T-helper 17 cell (primary cell): Measurements from ENCODE around the gene MAP3K19. TPM values are rescaled to one million over a fixed set of nuclear protein-coding genes. Genes with fewer than 3 reads are reported as not detected.
"Not testable (repeated sequence)": the region's sequence is repeated elsewhere in the genome, so short reads cannot be mapped to it uniquely, and the experiment has no call there.

Experiments used
- ATAC-seq: fragments of 150-1000 bp; cut with Tn5 transposase; 2 replicates; pipeline ENCODE4 v1.10.0; 2021; ENCODE audit warnings: mild to moderate bottlenecking, moderate library complexity
- DNase-seq, 3 donors: peaks; one replicate each; pipeline versions ENCODE4 v3.0.0 to v3.0.0-alpha.2; 2020 to 2021
- H3K9me3 ChIP-seq: one replicate; pipeline ENCODE4 v1.7.0; 2013; ENCODE audit warnings: low read length, mild to moderate bottlenecking; ENCODE audit not compliant: control insufficient read depth, poor library complexity, severe bottlenecking
- H3K27ac Mint-ChIP-seq: one replicate; pipeline ENCODE4 v1.8.0; 2022; ENCODE audit warnings: mild to moderate bottlenecking, moderate library complexity, mixed read lengths
- H3K27me3 Mint-ChIP-seq: one replicate; pipeline ENCODE4 v1.8.0; 2022; ENCODE audit warnings: mixed read lengths
- H3K36me3 Mint-ChIP-seq: one replicate; pipeline ENCODE4 v1.8.0; 2022; ENCODE audit warnings: low read depth, mixed read lengths
- H3K4me1 Mint-ChIP-seq: one replicate; pipeline ENCODE4 v1.8.0; 2022; ENCODE audit warnings: mild to moderate bottlenecking, mixed read lengths
- H3K4me3 Mint-ChIP-seq: one replicate; pipeline ENCODE4 v1.8.0; 2022; ENCODE audit warnings: mild to moderate bottlenecking, moderate library complexity, mixed read lengths
- total RNA-seq, 4 donors: library from RNA in 2 of 4; stranded (reverse) in 2 of 4; gene quantifications; one replicate each; pipeline ENCODE4 v1.2.3 and lab custom pipeline; 2022 to 2026

Gene MAP3K19
- total RNA-seq, 2 donors from 2014 or later: not detected

DNA sequence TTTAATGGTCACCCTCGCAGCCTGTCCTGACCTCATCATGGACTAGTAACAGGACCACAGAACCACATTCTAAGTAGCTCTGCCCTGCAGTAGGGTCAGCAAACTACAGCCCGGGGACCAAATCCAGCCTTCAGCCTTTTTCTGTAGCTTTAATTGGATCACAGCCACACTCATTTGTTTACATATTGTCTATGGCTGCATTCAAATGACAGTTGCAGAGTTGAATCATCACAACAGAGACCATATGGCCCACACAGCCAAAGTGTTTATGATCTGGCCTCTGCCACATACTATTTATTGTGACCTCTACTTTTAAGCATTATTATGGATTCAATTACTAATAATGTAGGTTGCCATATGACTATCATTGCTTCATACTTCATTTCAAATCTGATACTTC is 47.7 kb downstream of the MAP3K19 start:
- Mint-ChIP-seq H3K4me1 (peaks cover 6% of the 10 kb centered on the region), H3K4me3 (no peak overlapping the region), H3K27ac (no peak overlapping the region), H3K36me3 (no peaks in the 10 kb centered on the region), H3K27me3 (peaks cover 8% of the 10 kb centered on the region)
- DNase-seq (no peak), ATAC-seq (no peak)
- no peaks in the 10 kb centered on the region for H3K9me3 ChIP-seq

DNA sequence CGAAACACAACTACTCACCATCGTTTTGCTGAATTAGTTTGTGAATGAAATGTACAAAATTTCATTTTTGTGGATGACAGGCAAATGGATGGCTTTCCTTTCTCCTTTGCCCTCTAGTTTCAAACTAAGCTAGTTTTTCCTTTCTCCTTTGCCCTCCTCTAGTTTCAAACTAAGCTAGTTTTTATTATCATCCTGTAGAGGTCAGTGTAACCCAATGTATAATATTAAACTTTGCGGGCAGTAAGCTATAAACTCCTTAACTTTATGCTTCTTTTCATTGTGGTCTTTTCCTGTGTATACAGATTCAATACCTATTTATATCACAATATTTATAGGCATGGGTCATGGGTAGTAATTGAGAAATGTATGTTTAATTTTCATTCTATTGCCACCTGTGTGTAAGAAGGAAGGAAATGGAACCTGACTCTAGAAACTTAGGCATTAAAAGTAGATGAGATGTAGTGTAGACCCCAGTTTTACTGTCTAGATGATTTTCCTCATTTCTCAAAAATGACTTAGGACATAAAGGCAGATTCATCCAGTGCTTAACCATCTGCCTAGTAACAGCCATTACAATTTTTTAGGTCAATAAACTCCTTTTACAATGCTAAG is 58.1 kb downstream of the MAP3K19 start:
- ATAC-seq (no peak), DNase-seq (no peak)
- H3K36me3 Mint-ChIP-seq: no peaks in the 10 kb centered on the region
- no peak overlapping the region for H3K27ac Mint-ChIP-seq
- H3K4me1 Mint-ChIP-seq: no peaks in the 10 kb centered on the region
- H3K4me3 Mint-ChIP-seq: no peak overlapping the region
- H3K27me3 Mint-ChIP-seq: peaks cover 24% of the 10 kb centered on the region
- no peaks in the 10 kb centered on the region for H3K9me3 ChIP-seq

DNA sequence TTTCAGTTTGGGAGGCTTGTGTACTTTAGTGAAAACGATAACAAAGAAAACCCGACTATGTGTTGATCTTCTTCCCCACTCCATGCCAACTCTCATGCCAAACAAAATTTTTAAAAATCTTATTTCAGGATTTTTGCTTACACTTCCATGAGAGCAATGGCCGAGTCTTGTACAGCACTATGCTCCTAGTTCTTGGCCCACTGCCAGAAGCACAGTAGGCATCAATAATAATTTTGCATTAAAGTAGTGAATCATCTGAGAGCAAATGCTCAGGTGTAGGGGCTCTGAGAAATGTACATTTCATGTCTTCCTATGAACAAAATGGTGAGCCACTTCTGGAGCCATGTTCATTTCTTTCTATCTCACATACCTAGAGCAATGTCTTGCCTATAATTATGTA is 62.2 kb downstream of the MAP3K19 start:
- H3K27me3 Mint-ChIP-seq: peaks cover 34% of the 10 kb centered on the region
- H3K27ac Mint-ChIP-seq: no peak overlapping the region
- H3K9me3 ChIP-seq: no peaks in the 10 kb centered on the region
- H3K4me3 Mint-ChIP-seq: no peak overlapping the region
- H3K36me3 Mint-ChIP-seq: no peaks in the 10 kb centered on the region
- no peak for ATAC-seq
- H3K4me1 Mint-ChIP-seq: no peaks in the 10 kb centered on the region
- no peak for DNase-seq

DNA sequence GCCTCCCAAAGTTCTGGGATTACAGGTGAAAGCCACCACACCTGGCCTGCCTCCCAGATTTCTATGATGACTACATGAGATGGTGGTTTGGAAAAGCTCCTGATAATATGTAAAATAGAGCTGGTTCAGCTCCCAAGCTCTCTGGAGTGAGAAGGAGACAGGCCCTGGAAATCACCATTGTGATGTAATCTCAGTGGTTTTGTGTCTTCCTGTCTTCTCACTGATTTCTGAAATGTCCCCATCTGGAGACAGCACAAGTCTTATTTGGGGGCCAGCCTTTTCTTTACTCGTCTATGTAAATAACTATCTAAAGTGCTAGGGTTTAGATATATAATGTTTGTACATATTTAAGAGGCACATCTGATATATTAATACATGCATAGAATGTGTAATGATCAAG is 64.6 kb downstream of the MAP3K19 start:
- no peaks in the 10 kb centered on the region for H3K9me3 ChIP-seq
- Mint-ChIP-seq H3K4me3 (no peak overlapping the region), H3K27me3 (peaks cover 37% of the 10 kb centered on the region), H3K36me3 (peaks cover 5% of the 10 kb centered on the region), H3K27ac (no peak overlapping the region), H3K4me1 (no peaks in the 10 kb centered on the region)
- DNase-seq (no peak), ATAC-seq (no peak)

DNA sequence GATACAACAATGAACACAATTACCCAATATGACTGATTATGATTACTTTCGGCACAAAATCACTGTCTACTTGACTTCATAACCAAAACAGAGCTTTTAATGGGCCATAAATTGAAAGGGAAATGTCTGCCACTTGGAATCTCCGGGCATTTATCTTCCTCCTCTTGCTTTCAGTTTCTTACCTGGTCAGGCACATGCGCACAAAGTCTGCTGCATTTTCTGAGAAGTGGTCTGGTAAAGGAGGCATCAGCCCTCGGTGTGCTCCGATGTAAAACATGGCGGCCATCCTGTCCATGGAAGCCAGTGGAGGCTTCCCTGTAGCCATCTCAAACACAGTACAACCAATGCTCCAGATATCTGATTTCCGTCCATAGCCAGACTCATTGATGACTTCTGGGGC is 66.6 kb downstream of the MAP3K19 start:
- DNase-seq (no peak), ATAC-seq (no peak)
- no peaks in the 10 kb centered on the region for H3K4me1 Mint-ChIP-seq
- H3K27me3 Mint-ChIP-seq: peaks cover 23% of the 10 kb centered on the region
- no peak overlapping the region for H3K4me3 Mint-ChIP-seq
- no peaks in the 10 kb centered on the region for H3K9me3 ChIP-seq
- H3K27ac Mint-ChIP-seq: no peak overlapping the region
- H3K36me3 Mint-ChIP-seq: peaks cover 5% of the 10 kb centered on the region

DNA sequence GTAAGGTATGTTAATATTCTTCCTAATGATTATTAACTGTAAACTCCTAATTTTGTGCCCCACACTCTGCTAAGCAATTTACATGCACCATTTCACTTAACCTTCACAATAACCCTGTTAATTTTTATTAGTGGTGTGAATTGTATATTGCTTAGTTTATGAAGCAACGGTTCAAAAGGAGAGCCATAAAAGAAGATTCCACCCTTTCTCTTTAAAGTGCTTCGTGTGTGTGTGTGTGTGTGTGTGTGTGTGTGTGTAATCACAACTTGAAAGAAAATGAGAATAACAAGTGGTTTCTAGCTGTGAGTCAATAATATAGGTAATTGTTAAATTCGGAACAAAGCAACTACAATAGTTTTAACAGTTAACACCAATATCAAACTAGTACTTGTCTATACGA is 68.0 kb downstream of the MAP3K19 start:
- no peak overlapping the region for H3K27ac Mint-ChIP-seq
- ATAC-seq: no peak
- peaks cover 23% of the 10 kb centered on the region for H3K27me3 Mint-ChIP-seq
- H3K9me3 ChIP-seq: peaks cover 2% of the 10 kb centered on the region
- DNase-seq: no peak
- H3K36me3 Mint-ChIP-seq: peaks cover 5% of the 10 kb centered on the region
- H3K4me1 Mint-ChIP-seq: no peaks in the 10 kb centered on the region
- H3K4me3 Mint-ChIP-seq: no peak overlapping the region

DNA sequence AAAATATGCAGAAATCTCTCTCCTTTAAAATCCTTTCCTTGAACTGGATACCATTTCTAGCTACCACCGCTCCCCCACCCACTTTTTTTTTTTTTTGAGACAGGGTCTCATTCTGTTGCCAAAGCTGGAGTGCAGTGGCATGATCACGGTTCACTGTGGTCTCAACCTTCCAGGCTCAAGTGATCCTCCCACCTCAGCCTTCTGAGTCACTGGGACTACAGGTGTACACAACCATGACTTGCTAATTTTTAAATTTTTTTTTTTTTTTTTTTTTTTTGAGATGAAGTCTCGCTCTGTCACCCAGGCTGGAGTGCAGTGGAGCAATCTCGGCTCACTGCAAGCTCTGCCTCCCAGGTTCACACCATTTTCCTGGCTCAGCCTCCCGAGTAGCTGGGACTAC is 70.1 kb downstream of the MAP3K19 start:
- H3K4me3 Mint-ChIP-seq, H3K9me3 ChIP-seq, DNase-seq, ATAC-seq, H3K27ac Mint-ChIP-seq, H3K4me1 Mint-ChIP-seq, H3K36me3 Mint-ChIP-seq: not testable (repeated sequence)
- H3K27me3 Mint-ChIP-seq: peaks cover 23% of the 10 kb centered on the region

DNA sequence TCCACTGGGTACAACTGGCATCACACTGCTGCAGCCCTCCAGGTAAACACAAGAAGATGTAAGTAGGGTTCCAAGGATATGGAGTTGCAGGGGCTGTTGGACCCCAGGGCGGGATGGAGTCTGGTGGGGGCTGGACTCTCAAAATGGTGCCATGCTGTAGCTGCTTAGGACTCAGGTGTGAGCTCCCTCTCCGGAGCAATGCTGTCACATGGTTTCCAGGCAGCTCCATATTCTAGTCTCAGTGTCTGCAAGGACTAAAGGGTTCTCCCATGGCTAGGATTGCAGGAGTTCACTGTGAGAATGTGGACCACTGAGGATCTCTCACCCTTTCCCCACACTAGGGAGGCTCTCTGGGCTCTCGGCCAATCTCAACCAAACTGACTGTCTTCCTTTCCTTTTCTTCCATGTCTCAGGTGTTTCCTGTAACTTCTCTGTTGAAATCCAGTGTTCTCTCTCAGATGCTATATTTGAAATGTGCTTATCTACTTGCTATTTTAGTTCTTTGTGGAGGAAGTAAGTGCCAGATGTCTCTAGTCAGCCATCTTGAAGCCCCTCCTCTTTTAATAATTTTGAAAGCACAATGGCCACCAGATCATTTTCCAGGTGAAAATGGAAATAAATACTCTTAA is 71.1 kb downstream of the MAP3K19 start:
- ATAC-seq (no peak), DNase-seq (no peak)
- Mint-ChIP-seq H3K27me3 (peaks cover 23% of the 10 kb centered on the region), H3K4me3 (no peak overlapping the region), H3K4me1 (no peaks in the 10 kb centered on the region), H3K36me3 (peaks cover 5% of the 10 kb centered on the region), H3K27ac (no peak overlapping the region)
- H3K9me3 ChIP-seq: peaks cover 5% of the 10 kb centered on the region

DNA sequence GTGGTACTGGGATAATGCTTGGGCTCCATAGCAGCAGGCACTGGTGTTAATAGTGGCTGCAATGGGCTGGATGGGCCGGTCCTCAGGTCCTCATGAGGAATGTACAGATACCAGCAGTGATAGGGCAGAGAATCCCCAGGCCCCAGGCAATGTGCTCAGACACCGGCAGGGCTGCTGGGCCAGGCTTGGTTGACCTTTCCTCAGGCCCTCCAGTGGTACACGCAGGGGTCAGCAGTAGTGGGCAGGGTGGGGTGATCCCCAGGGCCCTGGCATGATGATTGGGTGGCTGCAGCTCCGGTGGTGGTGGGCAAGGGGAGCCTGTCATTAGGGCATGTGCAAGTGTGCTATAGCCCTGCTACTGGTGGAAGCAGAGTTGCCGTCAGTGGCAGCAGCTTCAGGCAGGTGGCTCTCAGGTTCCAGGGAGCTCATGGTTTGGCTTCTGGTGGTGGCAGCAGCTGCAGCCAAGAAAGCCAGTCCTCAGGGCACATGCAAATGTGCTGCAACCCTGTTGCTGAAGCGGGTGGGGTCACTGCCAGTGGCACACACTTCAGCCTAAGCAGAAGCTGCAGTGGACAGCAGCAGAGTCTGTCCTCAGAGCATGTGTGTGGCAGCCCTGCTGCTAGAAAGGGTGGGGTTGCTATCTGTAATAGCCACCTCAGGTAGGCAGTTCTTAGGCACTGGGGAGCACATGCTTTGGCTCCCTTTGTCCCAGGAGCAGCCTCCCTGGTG is 71.8 kb downstream of the MAP3K19 start:
- Mint-ChIP-seq H3K4me3 (no peak overlapping the region), H3K27ac (no peak overlapping the region), H3K4me1 (no peaks in the 10 kb centered on the region), H3K36me3 (peaks cover 5% of the 10 kb centered on the region), H3K27me3 (peaks cover 17% of the 10 kb centered on the region)
- no peak for ATAC-seq
- no peak for DNase-seq
- H3K9me3 ChIP-seq: peaks cover 5% of the 10 kb centered on the region

DNA sequence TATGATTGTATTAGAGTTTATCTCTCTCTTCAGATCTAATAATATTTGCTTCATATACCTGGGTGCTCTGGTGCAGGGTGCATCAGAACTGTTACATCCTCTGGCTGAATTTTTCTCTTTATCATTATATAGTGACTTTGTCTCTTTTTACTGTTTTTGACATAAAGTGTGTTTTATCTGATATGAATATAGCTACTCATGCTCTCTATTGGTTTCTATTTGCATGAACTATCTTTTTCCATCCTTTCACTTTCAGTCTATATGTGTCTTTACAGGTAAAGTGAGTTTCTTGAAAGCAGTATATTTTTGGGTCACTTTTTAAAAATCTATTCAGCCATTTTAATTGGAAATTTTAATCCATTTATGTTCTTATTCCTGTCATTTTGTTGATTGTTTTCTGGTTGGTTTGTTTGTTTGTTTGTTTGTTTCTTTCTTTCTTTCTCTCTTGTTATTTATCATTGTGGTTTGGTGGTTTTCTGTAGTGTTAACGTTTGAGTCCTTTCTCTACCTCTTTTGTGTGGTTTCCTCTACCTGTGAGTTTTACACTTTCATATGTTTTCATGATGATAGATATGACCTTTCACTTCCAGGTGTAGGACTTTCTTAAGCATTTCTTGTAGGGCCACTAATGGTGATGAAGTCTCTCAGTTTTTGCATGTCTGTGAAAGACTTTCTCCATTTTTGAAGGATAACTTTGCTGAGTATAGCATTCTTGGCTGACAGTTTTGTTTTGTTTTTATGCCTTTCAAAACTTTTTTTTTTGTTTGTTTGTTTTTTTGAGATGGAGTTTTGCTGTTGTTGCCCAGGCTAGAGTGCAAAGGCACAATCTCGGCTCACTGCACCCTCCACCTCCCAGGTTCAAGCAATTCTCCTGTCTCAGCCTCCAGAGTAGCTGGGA is 73.8 kb downstream of the MAP3K19 start:
- DNase-seq (no peak), ATAC-seq (no peak)
- peaks cover 5% of the 10 kb centered on the region for H3K9me3 ChIP-seq
- H3K4me1 Mint-ChIP-seq: no peaks in the 10 kb centered on the region
- peaks cover 1% of the 10 kb centered on the region for H3K36me3 Mint-ChIP-seq
- peaks cover under 1% of the 10 kb centered on the region for H3K27me3 Mint-ChIP-seq
- H3K27ac Mint-ChIP-seq: no peak overlapping the region
- H3K4me3 Mint-ChIP-seq: no peak overlapping the region

DNA sequence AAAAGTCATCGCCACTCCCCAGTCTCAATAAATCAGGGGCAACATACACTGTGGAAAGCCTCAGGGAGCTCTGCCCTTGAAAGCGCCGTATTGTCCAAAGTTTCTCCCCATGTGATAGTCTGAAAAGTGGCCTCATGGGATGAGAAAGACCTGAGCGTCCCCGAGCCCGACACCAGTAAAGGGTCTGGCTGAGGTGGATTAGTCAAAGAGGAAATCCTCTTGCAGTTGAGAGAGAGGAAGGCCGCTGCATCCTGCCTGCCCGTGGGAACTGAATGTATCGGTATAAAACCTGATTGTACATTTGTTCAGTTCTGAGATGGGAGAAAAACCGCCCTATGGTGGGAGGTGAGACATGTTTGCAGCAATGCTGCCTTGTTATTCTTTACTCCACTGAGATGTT is 80.1 kb downstream of the MAP3K19 start:
- H3K4me3 Mint-ChIP-seq, H3K4me1 Mint-ChIP-seq, H3K36me3 Mint-ChIP-seq, H3K27me3 Mint-ChIP-seq, ATAC-seq, H3K9me3 ChIP-seq, H3K27ac Mint-ChIP-seq, DNase-seq: not testable (repeated sequence)

DNA sequence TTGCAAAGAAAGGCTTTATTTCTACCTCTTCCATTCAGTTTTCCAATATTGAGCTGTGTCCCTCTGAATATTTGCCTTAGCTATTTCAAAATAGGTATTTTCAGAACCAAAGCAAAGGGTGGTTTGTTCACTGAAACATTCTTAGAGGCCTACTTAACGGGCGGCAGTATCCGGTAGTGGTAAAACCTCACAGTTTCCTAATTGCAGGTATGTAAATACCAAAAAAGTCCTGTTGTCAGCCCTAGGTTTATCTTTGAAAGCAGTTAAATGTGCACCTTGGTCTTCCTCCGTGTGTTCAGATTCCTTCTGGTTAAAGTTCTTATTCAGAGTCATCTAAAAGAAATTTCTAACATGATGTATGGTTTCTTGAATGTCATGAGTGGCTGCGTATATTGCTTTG is 89.8 kb downstream of the MAP3K19 start:
- Mint-ChIP-seq H3K4me1 (peaks cover 7% of the 10 kb centered on the region), H3K36me3 (peaks cover 5% of the 10 kb centered on the region), H3K4me3 (no peak overlapping the region), H3K27ac (no peak overlapping the region), H3K27me3 (no peaks in the 10 kb centered on the region)
- no peak for ATAC-seq
- H3K9me3 ChIP-seq: no peaks in the 10 kb centered on the region
- DNase-seq: no peak

DNA sequence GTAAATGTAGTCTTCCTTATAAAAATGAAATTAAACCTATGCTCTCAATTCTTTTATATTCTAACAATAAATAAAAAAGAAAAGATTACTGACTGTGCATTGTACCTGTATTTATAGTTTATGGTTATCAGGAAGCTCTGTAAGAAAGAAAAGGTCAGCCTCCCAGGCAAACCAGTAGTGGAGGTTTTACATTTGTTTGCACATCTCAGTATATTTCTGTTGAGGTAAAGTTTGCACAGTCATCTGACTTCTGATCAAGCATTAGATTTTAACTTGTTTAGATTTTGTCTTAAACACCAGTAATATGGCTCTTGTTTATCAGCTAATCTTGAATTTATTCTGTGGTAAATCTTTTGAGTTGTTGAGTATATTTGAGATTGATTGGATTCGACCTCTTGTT is 91.5 kb downstream of the MAP3K19 start:
- Mint-ChIP-seq H3K4me3 (no peak overlapping the region), H3K27me3 (no peaks in the 10 kb centered on the region), H3K27ac (no peak overlapping the region), H3K36me3 (peaks cover 8% of the 10 kb centered on the region), H3K4me1 (peaks cover 7% of the 10 kb centered on the region)
- no peaks in the 10 kb centered on the region for H3K9me3 ChIP-seq
- DNase-seq (no peak), ATAC-seq (no peak)
